GM23338 (cell line): ENCODE data around the gene TLR3.

Experiments used
- CREB1 ChIP-seq: fragments of 250-450 bp; sonication (Bioruptor Pico); IDR thresholded peaks from 2 replicates; pipeline ENCODE4 v1.5.0; 2020; ENCODE audit warnings: low read depth, mild to moderate bottlenecking, moderate library complexity
- CTCF ChIP-seq, 2 experiments: fragments of 200-600 bp in 1 of 2; sonication (generic) in 1 of 2; conservative IDR thresholded peaks; 2 replicates each; pipeline versions ENCODE4 v1.5.1 to v1.6.1; 2016 to 2017; ENCODE audit warnings: antibody characterized with exemption in 2 of 2, low read depth in 2 of 2, mild to moderate bottlenecking in 2 of 2, moderate library complexity in 1 of 2
- EZH2 ChIP-seq: fragments of 200-600 bp; sonication (generic); IDR thresholded peaks from one replicate; pipeline ENCODE4 v1.8.0; 2017; ENCODE audit warnings: antibody characterized with exemption, mild to moderate bottlenecking, low read depth; ENCODE audit not compliant: unreplicated experiment
- EZH2phosphoT487 ChIP-seq: fragments of 200-600 bp; sonication (generic); IDR thresholded peaks from one replicate; pipeline ENCODE4 v1.8.1; 2018; ENCODE audit warnings: antibody characterized with exemption; ENCODE audit not compliant: unreplicated experiment
- JUNB ChIP-seq: IDR thresholded peaks from one replicate; pipeline ENCODE4 v1.6.1; 2016; ENCODE audit warnings: antibody characterized with exemption; ENCODE audit not compliant: unreplicated experiment
- NANOG ChIP-seq: IDR thresholded peaks from 2 replicates; pipeline ENCODE4 v1.6.1; 2016; ENCODE audit warnings: antibody characterized with exemption, borderline replicate concordance
- POLR2AphosphoS5 ChIP-seq: IDR thresholded peaks from 2 replicates; pipeline ENCODE4 v1.6.1; 2016; ENCODE audit warnings: antibody characterized with exemption, low read depth
- STAT1 ChIP-seq: IDR thresholded peaks from one replicate; pipeline ENCODE4 v1.6.1; 2016; ENCODE audit warnings: antibody characterized with exemption; ENCODE audit not compliant: unreplicated experiment
- ZNF114 ChIP-seq: fragments of 250-450 bp; sonication (Bioruptor Pico); IDR thresholded peaks from 2 replicates; pipeline ENCODE4 v1.5.0; 2020; ENCODE audit warnings: mild to moderate bottlenecking, moderate library complexity
- ZNF331 ChIP-seq: fragments of 250-450 bp; sonication (Bioruptor Pico); IDR thresholded peaks from 2 replicates; pipeline ENCODE4 v1.5.0; 2020; ENCODE audit warnings: low read depth, mild to moderate bottlenecking, moderate library complexity
- TF ChIP-seq, protein P1 (sequence below): IDR thresholded peaks from one replicate; pipeline ENCODE4 v1.6.1; 2018; ENCODE audit warnings: antibody characterized with exemption; ENCODE audit not compliant: unreplicated experiment
- TF ChIP-seq, protein P2 (sequence below): IDR thresholded peaks from 2 replicates; pipeline ENCODE4 v1.6.1; 2016; ENCODE audit warnings: antibody characterized with exemption

- TF ChIP-seq CTCF (conservative IDR thresholded peaks at IDR 0.05; ENCODE audit: low read depth in 2 of 2) (no peak; a peak in 2 of 4 replicates), POLR2AphosphoS5 (no peak), STAT1 (no peak), CREB1 (CRISPR knock-in tag) (no peak), EZH2phosphoT487 (no peak), ZNF114 (CRISPR knock-in tag) (no peak), JUNB (no peak), EZH2 (no peak), NANOG (no peak), ZNF331 (no peak)
- TF ChIP-seq, protein P1, sequence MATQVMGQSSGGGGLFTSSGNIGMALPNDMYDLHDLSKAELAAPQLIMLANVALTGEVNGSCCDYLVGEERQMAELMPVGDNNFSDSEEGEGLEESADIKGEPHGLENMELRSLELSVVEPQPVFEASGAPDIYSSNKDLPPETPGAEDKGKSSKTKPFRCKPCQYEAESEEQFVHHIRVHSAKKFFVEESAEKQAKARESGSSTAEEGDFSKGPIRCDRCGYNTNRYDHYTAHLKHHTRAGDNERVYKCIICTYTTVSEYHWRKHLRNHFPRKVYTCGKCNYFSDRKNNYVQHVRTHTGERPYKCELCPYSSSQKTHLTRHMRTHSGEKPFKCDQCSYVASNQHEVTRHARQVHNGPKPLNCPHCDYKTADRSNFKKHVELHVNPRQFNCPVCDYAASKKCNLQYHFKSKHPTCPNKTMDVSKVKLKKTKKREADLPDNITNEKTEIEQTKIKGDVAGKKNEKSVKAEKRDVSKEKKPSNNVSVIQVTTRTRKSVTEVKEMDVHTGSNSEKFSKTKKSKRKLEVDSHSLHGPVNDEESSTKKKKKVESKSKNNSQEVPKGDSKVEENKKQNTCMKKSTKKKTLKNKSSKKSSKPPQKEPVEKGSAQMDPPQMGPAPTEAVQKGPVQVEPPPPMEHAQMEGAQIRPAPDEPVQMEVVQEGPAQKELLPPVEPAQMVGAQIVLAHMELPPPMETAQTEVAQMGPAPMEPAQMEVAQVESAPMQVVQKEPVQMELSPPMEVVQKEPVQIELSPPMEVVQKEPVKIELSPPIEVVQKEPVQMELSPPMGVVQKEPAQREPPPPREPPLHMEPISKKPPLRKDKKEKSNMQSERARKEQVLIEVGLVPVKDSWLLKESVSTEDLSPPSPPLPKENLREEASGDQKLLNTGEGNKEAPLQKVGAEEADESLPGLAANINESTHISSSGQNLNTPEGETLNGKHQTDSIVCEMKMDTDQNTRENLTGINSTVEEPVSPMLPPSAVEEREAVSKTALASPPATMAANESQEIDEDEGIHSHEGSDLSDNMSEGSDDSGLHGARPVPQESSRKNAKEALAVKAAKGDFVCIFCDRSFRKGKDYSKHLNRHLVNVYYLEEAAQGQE, result no peak
- TF ChIP-seq, protein P2, sequence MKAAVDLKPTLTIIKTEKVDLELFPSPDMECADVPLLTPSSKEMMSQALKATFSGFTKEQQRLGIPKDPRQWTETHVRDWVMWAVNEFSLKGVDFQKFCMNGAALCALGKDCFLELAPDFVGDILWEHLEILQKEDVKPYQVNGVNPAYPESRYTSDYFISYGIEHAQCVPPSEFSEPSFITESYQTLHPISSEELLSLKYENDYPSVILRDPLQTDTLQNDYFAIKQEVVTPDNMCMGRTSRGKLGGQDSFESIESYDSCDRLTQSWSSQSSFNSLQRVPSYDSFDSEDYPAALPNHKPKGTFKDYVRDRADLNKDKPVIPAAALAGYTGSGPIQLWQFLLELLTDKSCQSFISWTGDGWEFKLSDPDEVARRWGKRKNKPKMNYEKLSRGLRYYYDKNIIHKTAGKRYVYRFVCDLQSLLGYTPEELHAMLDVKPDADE, result no peak
Observed at GRCh38 chr4:186078981-186079638, 10.2 kb downstream of the TLR3 start.
